PFSK-1 (cell line): ENCODE data around the gene GALNT14.

ENCODE experiments used
- POLR2AphosphoS5 ChIP-seq: IDR thresholded peaks from 2 replicates; pipeline ENCODE4 v1.6.1; 2012; ENCODE audit warnings: low read depth, mild to moderate bottlenecking, control low read depth, low read length, moderate library complexity
- REST ChIP-seq, 2 experiments: IDR thresholded peaks; 2 replicates each; pipeline versions ENCODE4 v1.6.1 to v1.8.0; 2011 to 2012; ENCODE audit warnings: low read depth in 2 of 2, low read length in 2 of 2, control low read depth in 1 of 2, inconsistent platforms in 1 of 2, mild to moderate bottlenecking in 1 of 2, moderate library complexity in 1 of 2; ENCODE audit not compliant: insufficient read depth in 1 of 2
- SIN3A ChIP-seq: IDR thresholded peaks from 2 replicates; pipeline ENCODE4 v1.6.1; 2012; ENCODE audit warnings: mild to moderate bottlenecking, low read length, moderate library complexity, borderline replicate concordance; ENCODE audit not compliant: insufficient read depth
- TAF1 ChIP-seq: IDR thresholded peaks from 2 replicates; pipeline ENCODE4 v1.6.1; 2012; ENCODE audit warnings: low read length, control low read depth, borderline replicate concordance; ENCODE audit not compliant: insufficient read depth

GRCh38 chr2:30880516-30880915 is 257.7 kb downstream of the GALNT14 start:
- TF ChIP-seq POLR2AphosphoS5 (no peak), TAF1 (no peak), REST (IDR thresholded peaks at IDR 0.05; ENCODE audit: insufficient read depth in 1 of 2, low read depth in 2 of 2, low read length in 2 of 2) (no peak), SIN3A (no peak)
